ENCODE results near the gene PRR23A.

Gene PRR23A

GRCh38 chr3:138995706-138996105 lies 10.4 kb downstream of the PRR23A start:
- Mint-ChIP-seq H3K9me3 (no peaks in the 10 kb centered on the region), H3K36me3 (ENCODE audit: low read depth) (no peaks in the 10 kb centered on the region), H3K4me1 (ENCODE audit: low read depth) (no peaks in the 10 kb centered on the region), H3K27ac (no peak overlapping the region), H3K27me3 (peaks cover 17% of the 10 kb centered on the region), H3K4me3 (no peak overlapping the region)

- Mint-ChIP-seq H3K27me3 (peaks cover 1% of the 10 kb centered on the region), H3K27ac (no peak overlapping the region), H3K36me3 (ENCODE audit: low read depth) (no peaks in the 10 kb centered on the region), H3K9me3 (no peaks in the 10 kb centered on the region), H3K4me3 (no peak overlapping the region), H3K4me1 (ENCODE audit: low read depth) (no peaks in the 10 kb centered on the region)
These were observed 18.9 kb downstream of the PRR23A start for GRCh38 chr3:138987181-138987580.

GRCh38 chr3:138985932-138986331 lies 20.1 kb downstream of the PRR23A start:
- Mint-ChIP-seq H3K4me1 (ENCODE audit: low read depth) (no peaks in the 10 kb centered on the region), H3K27me3 (peaks cover 5% of the 10 kb centered on the region), H3K36me3 (ENCODE audit: low read depth) (no peaks in the 10 kb centered on the region), H3K9me3 (no peaks in the 10 kb centered on the region), H3K4me3 (no peak overlapping the region), H3K27ac (no peak overlapping the region)

GRCh38 chr3:138984816-138985215 lies 21.3 kb downstream of the PRR23A start:
- Mint-ChIP-seq H3K36me3 (ENCODE audit: low read depth) (no peaks in the 10 kb centered on the region), H3K27ac (no peak overlapping the region), H3K4me1 (ENCODE audit: low read depth) (no peaks in the 10 kb centered on the region), H3K27me3 (peaks cover 8% of the 10 kb centered on the region), H3K4me3 (no peak overlapping the region), H3K9me3 (no peaks in the 10 kb centered on the region)

DNA sequence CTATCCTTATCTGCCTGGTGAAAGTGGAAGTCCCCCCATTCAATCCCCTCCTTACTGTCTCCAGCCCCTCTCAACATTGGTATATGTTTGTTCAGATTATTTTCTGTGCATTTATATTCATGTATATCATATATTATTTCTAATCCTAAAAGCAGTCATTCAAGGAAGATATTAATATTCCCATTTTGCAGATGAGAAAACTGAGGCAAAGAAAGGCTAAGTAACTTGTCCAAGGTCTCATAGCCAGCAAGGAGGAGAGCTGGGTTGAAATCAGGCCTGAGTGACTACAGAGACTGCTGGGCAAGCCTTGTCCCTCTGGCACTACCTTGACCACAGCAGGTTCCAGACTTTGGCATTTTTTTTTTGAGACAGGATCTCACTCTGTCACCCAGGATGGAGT lies 30.0 kb downstream of the PRR23A start:
- no peak overlapping the region for H3K27ac Mint-ChIP-seq
- H3K36me3 Mint-ChIP-seq (ENCODE audit: low read depth) = no peaks in the 10 kb centered on the region
- no peaks in the 10 kb centered on the region for H3K9me3 Mint-ChIP-seq
- peaks cover 13% of the 10 kb centered on the region for H3K27me3 Mint-ChIP-seq
- no peaks in the 10 kb centered on the region for H3K4me1 Mint-ChIP-seq (ENCODE audit: low read depth)
- H3K4me3 Mint-ChIP-seq = no peak overlapping the region

DNA sequence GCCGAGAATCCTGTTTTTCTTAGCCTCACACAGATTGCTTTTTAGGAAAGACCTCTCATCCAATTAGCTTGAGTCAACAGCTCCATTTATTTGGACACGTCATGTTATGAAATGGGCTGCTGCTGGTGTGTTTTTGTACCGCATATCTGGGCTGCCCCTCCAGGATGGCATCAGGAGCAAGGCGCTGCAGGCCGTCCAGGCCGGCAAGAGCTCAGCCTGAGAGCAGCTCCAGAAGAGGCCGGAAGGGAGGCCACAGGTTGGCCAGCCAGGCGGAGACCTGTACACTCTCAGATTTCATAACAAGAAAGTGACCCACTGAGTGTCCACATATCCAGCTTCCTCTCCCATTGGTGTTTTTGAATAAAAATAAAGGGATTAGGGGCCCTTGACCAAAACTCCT lies 30.7 kb downstream of the PRR23A start:
- H3K4me3 Mint-ChIP-seq = no peak overlapping the region
- H3K27ac Mint-ChIP-seq = no peak overlapping the region
- no peaks in the 10 kb centered on the region for H3K4me1 Mint-ChIP-seq (ENCODE audit: low read depth)
- H3K9me3 Mint-ChIP-seq = no peaks in the 10 kb centered on the region
- H3K36me3 Mint-ChIP-seq (ENCODE audit: low read depth) = no peaks in the 10 kb centered on the region
- peaks cover 17% of the 10 kb centered on the region for H3K27me3 Mint-ChIP-seq

GRCh38 chr3:138974462-138974861 lies 31.6 kb downstream of the PRR23A start:
- Mint-ChIP-seq H3K27me3 (peaks cover 22% of the 10 kb centered on the region), H3K4me3 (no peak overlapping the region), H3K9me3 (no peaks in the 10 kb centered on the region), H3K36me3 (ENCODE audit: low read depth) (no peaks in the 10 kb centered on the region), H3K4me1 (ENCODE audit: low read depth) (no peaks in the 10 kb centered on the region), H3K27ac (no peak overlapping the region)

DNA sequence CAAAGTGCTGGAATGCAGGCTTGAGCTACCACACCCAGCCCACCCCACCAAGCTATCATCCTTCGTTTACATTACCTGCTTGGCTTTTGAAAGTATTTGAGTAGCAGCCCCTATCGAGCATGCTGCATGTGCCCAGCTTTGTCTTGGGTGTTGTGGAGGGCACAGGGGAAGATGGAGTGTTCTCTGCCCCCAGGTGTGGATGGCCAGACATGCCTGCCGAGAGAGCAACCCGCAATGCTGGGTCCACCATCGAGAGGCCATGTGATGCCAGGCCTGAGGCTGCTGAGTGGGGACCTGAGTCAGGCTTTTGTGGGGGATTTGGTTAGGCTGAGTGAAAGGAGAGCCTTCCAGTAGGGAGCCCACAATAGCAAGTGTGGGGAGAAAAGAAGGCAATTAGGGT lies 33.1 kb downstream of the PRR23A start:
- no peaks in the 10 kb centered on the region for H3K36me3 Mint-ChIP-seq (ENCODE audit: low read depth)
- no peaks in the 10 kb centered on the region for H3K9me3 Mint-ChIP-seq
- H3K27me3 Mint-ChIP-seq = peaks cover 30% of the 10 kb centered on the region
- H3K4me1 Mint-ChIP-seq (ENCODE audit: low read depth) = no peaks in the 10 kb centered on the region
- H3K4me3 Mint-ChIP-seq = no peak overlapping the region
- no peak overlapping the region for H3K27ac Mint-ChIP-seq

GRCh38 chr3:138971766-138972320 lies 34.2 kb downstream of the PRR23A start:
- no peaks in the 10 kb centered on the region for H3K36me3 Mint-ChIP-seq (ENCODE audit: low read depth)
- H3K9me3 Mint-ChIP-seq = no peaks in the 10 kb centered on the region
- H3K4me3 Mint-ChIP-seq = no peak overlapping the region
- no peaks in the 10 kb centered on the region for H3K4me1 Mint-ChIP-seq (ENCODE audit: low read depth)
- no peak overlapping the region for H3K27ac Mint-ChIP-seq
- peaks cover 34% of the 10 kb centered on the region for H3K27me3 Mint-ChIP-seq

- Mint-ChIP-seq H3K4me1 (ENCODE audit: low read depth) (peaks cover 15% of the 10 kb centered on the region), H3K4me3 (no peak overlapping the region), H3K27ac (no peak overlapping the region), H3K9me3 (peaks cover 4% of the 10 kb centered on the region), H3K27me3 (peaks cover 67% of the 10 kb centered on the region), H3K36me3 (ENCODE audit: low read depth) (no peaks in the 10 kb centered on the region)
These were observed 41.1 kb downstream of the PRR23A start for GRCh38 chr3:138964923-138965322.

- H3K27ac Mint-ChIP-seq = no peak overlapping the region
- H3K4me3 Mint-ChIP-seq = no peak overlapping the region
- H3K4me1 Mint-ChIP-seq (ENCODE audit: low read depth) = peaks cover 15% of the 10 kb centered on the region
- peaks cover 70% of the 10 kb centered on the region for H3K27me3 Mint-ChIP-seq
- peaks cover 4% of the 10 kb centered on the region for H3K9me3 Mint-ChIP-seq
- H3K36me3 Mint-ChIP-seq (ENCODE audit: low read depth) = no peaks in the 10 kb centered on the region
These were observed 41.8 kb downstream of the PRR23A start for GRCh38 chr3:138964264-138964663.

DNA sequence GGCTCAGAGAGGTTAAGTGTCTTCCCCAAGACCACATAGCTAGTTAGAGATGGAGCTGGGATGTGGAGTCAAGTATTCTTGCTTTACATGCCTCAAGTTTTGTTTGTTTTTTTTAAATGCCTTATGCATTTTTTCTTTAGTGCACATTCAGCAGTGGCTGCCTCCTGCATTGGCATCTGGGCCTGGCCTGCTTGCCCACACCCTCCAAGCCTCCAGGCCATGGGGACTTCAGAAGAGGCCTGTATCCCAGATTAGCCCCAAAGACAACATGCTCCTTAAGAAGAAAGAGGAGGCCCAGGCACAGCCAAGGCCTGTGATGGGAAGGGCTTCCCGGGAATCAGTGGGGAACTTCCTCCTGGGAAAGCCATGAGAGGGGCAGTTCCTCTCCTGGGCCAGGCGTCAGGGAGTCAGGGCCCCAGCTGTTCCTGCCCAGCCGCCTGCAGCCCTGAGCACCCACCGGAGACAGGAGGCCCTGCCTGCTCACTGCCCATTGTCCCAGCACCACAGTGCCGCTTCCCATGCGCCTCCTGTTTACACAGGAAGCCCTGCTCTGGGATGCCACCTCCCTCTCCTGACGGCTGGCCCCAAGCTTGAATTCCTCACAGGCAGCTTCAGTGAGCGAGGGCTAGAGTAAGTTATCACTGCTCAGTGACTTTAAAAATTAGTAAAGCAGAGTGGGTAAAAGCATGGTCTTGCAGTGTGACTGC lies 43.1 kb downstream of the PRR23A start:
- Mint-ChIP-seq H3K9me3 (peaks cover 4% of the 10 kb centered on the region), H3K36me3 (ENCODE audit: low read depth) (no peaks in the 10 kb centered on the region), H3K27me3 (peaks cover 74% of the 10 kb centered on the region), H3K4me1 (ENCODE audit: low read depth) (peaks cover 15% of the 10 kb centered on the region), H3K4me3 (no peak overlapping the region), H3K27ac (no peak overlapping the region)

DNA sequence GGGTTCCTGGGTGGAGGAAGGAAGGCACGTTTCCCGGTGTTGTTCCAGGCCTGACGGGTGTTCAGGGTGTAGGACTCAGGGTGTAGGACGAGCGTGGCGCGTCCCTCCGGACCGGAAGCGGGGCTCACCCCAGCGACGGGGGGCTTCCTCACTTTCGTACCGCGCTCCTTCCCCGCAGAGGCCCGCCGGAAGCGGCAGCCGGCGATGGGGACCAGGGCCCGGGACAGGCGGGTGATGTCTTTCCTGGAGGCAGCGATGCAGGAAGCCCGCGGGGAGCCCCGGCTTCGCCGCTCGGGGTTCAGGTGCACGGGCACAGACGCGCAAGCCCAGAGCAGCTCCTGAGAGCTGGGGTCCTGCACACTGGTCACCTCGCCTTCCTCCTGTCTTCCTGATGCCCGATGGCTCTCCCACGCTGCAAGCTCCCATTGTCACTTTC lies 45.6 kb downstream of the PRR23A start:
- H3K27ac Mint-ChIP-seq = no peak overlapping the region
- H3K36me3 Mint-ChIP-seq (ENCODE audit: low read depth) = no peaks in the 10 kb centered on the region
- peak overlapping the region; percentile 33 for H3K4me3 Mint-ChIP-seq
- H3K4me1 Mint-ChIP-seq (ENCODE audit: low read depth) = peaks cover 15% of the 10 kb centered on the region
- H3K9me3 Mint-ChIP-seq = peaks cover 4% of the 10 kb centered on the region
- H3K27me3 Mint-ChIP-seq = peaks cover 69% of the 10 kb centered on the region

All from stimulated activated naive CD8-positive, alpha-beta T cell treated with anti-CD3 and anti-CD28 coated beads, Interleukin-15, Interleukin-2, amounts not matched to agents 100 ng/mL and 50 ng/mL, for 24 hours (primary cell).